ENCODE measurements around the gene FPGS.

FPGS gene

GRCh38 chr9:127863191-127863621, 60.5 kb downstream of the FPGS start:
- DNase-seq: no peak
